H9 (cell line): ENCODE results near the gene ASCC3. TPM values are rescaled to one million over a fixed set of nuclear protein-coding genes. Genes with fewer than 3 reads are reported as not detected.

Source experiments
- DNase-seq: peaks from one replicate; pipeline ENCODE4 v3.0.0-alpha.2; 2017
- H2AFZ ChIP-seq: one replicate; pipeline ENCODE4 v1.6.1; 2013; ENCODE audit warnings: mild to moderate bottlenecking, low read length, control low read depth, moderate library complexity
- H2AK5ac ChIP-seq: 2 replicates; pipeline ENCODE4 v1.6.1; 2013; ENCODE audit warnings: low read length, control low read depth, mixed read lengths; ENCODE audit not compliant: insufficient read length
- H2BK120ac ChIP-seq: one replicate; pipeline ENCODE4 v1.6.1; 2013; ENCODE audit warnings: low read depth, mild to moderate bottlenecking, low read length, control low read depth, inconsistent platforms; ENCODE audit not compliant: poor library complexity, severe bottlenecking
- H2BK12ac ChIP-seq: 2 replicates; pipeline ENCODE4 v1.6.1; 2013; ENCODE audit warnings: low read length, control low read depth, mixed read lengths, low read depth; ENCODE audit not compliant: insufficient read length
- H2BK15ac ChIP-seq: 2 replicates; pipeline ENCODE4 v1.6.1; 2013; ENCODE audit warnings: low read depth, low read length, control low read depth
- H2BK20ac ChIP-seq: one replicate; pipeline ENCODE4 v1.6.1; 2013; ENCODE audit warnings: low read depth, mild to moderate bottlenecking, low read length, control low read depth, inconsistent platforms; ENCODE audit not compliant: poor library complexity, severe bottlenecking
- H2BK5ac ChIP-seq: 2 replicates; pipeline ENCODE4 v1.6.1; 2013; ENCODE audit warnings: low read length, control low read depth, mixed read lengths; ENCODE audit not compliant: insufficient read length
- H3K14ac ChIP-seq: 2 replicates; pipeline ENCODE4 v1.6.1; 2013; ENCODE audit warnings: low read length, control low read depth; ENCODE audit not compliant: insufficient read depth
- H3K18ac ChIP-seq: 2 replicates; pipeline ENCODE4 v1.6.1; 2013; ENCODE audit warnings: low read depth, mild to moderate bottlenecking, mixed read lengths, low read length, control low read depth; ENCODE audit not compliant: insufficient read length
- H3K23ac ChIP-seq: 2 replicates; pipeline ENCODE4 v1.6.1; 2013; ENCODE audit warnings: low read length, control low read depth, mixed read lengths, low read depth; ENCODE audit not compliant: insufficient read length
- H3K23me2 ChIP-seq: 2 replicates; pipeline ENCODE4 v1.6.1; 2013; ENCODE audit warnings: low read depth, mild to moderate bottlenecking, mixed read lengths, low read length, control low read depth; ENCODE audit not compliant: insufficient read length, poor library complexity, severe bottlenecking
- H3K27ac ChIP-seq: 2 replicates; pipeline ENCODE4 v1.5.1; 2013; ENCODE audit warnings: low read length, control low read depth, mixed read lengths, low read depth; ENCODE audit not compliant: insufficient read length
- H3K27me3 ChIP-seq: 2 replicates; pipeline ENCODE4 v1.6.1; 2013; ENCODE audit warnings: low read length, control low read depth, inconsistent platforms; ENCODE audit not compliant: insufficient read depth
- H3K4ac ChIP-seq: 2 replicates; pipeline ENCODE4 v1.6.1; 2013; ENCODE audit warnings: low read depth, mild to moderate bottlenecking, control low read depth, inconsistent platforms, low read length, moderate library complexity
- H3K4me1 ChIP-seq: 2 replicates; pipeline ENCODE4 v1.6.1; 2013; ENCODE audit warnings: low read length, control low read depth, inconsistent platforms; ENCODE audit not compliant: insufficient read depth
- H3K4me2 ChIP-seq: 2 replicates; pipeline ENCODE4 v1.6.1; 2013; ENCODE audit warnings: low read length, control low read depth, mixed read lengths; ENCODE audit not compliant: insufficient read length, insufficient read depth
- H3K56ac ChIP-seq: 2 replicates; pipeline ENCODE4 v1.6.1; 2013; ENCODE audit warnings: low read depth, mild to moderate bottlenecking, mixed read lengths, low read length, control low read depth; ENCODE audit not compliant: insufficient read length
- H3K79me1 ChIP-seq: 2 replicates; pipeline ENCODE4 v1.6.1; 2013; ENCODE audit warnings: low read depth, mild to moderate bottlenecking, moderate library complexity, low read length, control low read depth, inconsistent platforms; ENCODE audit not compliant: insufficient read depth, poor library complexity, severe bottlenecking
- H3K79me2 ChIP-seq: 2 replicates; pipeline ENCODE4 v1.6.1; 2013; ENCODE audit warnings: low read length, control low read depth, inconsistent platforms; ENCODE audit not compliant: insufficient read depth
- H3K9ac ChIP-seq: 2 replicates; pipeline ENCODE4 v1.6.1; 2013; ENCODE audit warnings: low read length, control low read depth, mixed read lengths; ENCODE audit not compliant: insufficient read length; ENCODE audit errors: extremely low read depth
- H3K9me3 ChIP-seq: one replicate; pipeline ENCODE4 v1.6.1; 2013; ENCODE audit warnings: low read depth, low read length, inconsistent platforms; ENCODE audit not compliant: control insufficient read depth
- H3T11ph ChIP-seq: one replicate; pipeline ENCODE4 v1.6.1; 2013; ENCODE audit warnings: mild to moderate bottlenecking, low read length, control low read depth, inconsistent platforms
- H4K20me1 ChIP-seq: one replicate; pipeline ENCODE4 v1.6.1; 2013; ENCODE audit not compliant: control insufficient read depth, insufficient read length, insufficient read depth
- H4K5ac ChIP-seq: 2 replicates; pipeline ENCODE4 v1.6.1; 2013; ENCODE audit warnings: low read depth, mild to moderate bottlenecking, mixed read lengths, low read length, control low read depth; ENCODE audit not compliant: insufficient read length
- H4K8ac ChIP-seq: replicated peaks from 2 replicates; pipeline ENCODE4 v1.6.1; 2013; ENCODE audit warnings: low read length, control low read depth, mixed read lengths, low read depth; ENCODE audit not compliant: insufficient read length
- H4K91ac ChIP-seq: 2 replicates; pipeline ENCODE4 v1.6.1; 2013; ENCODE audit warnings: low read depth, mild to moderate bottlenecking, moderate library complexity, mixed read lengths, low read length, control low read depth; ENCODE audit not compliant: insufficient read length
- H3K27ac Mint-ChIP-seq, 3 experiments: 2 replicates in 2 of 3; 3 replicates in 1 of 3; pipeline ENCODE4 v1.8.0; 2020 to 2021; ENCODE audit warnings: mixed read lengths in 3 of 3, mild to moderate bottlenecking in 1 of 3, moderate library complexity in 1 of 3
- H3K27me3 Mint-ChIP-seq: 2 replicates; pipeline ENCODE4 v1.8.0; 2021; ENCODE audit warnings: low read depth, mild to moderate bottlenecking, moderate library complexity, mixed read lengths
- H3K36me3 Mint-ChIP-seq, 3 experiments: 2 replicates in 2 of 3; 3 replicates in 1 of 3; pipeline ENCODE4 v1.8.0; 2020 to 2021; ENCODE audit warnings: low read depth in 3 of 3, mixed read lengths in 3 of 3; ENCODE audit not compliant: insufficient read depth in 1 of 3
- H3K4me1 Mint-ChIP-seq, 2 experiments: 2 replicates each; pipeline ENCODE4 v1.8.0; 2020; ENCODE audit warnings: mixed read lengths in 2 of 2
- H3K4me3 Mint-ChIP-seq, 2 experiments: 2 replicates in 1 of 2; 3 replicates in 1 of 2; pipeline ENCODE4 v1.8.0; 2020 to 2021; ENCODE audit warnings: mild to moderate bottlenecking in 2 of 2, mixed read lengths in 2 of 2, moderate library complexity in 1 of 2
- H3K9me3 Mint-ChIP-seq, 2 experiments: 2 replicates in 1 of 2; 3 replicates in 1 of 2; pipeline ENCODE4 v1.8.0; 2020; ENCODE audit warnings: mild to moderate bottlenecking in 2 of 2, mixed read lengths in 2 of 2, moderate library complexity in 1 of 2
- WGBS: extraction: QIAGEN DNeasy Blood & Tissue Kit; methylation state at CpG from one replicate; pipeline ENCODE4 v1.1.7; 2013; ENCODE audit warnings: missing lambda C conversion rate, low lambda C conversion rate, mixed read lengths; ENCODE audit not compliant: insufficient read length; ENCODE audit errors: extremely low coverage; 5-methylcytosine and 5-hydroxymethylcytosine counted together
- total RNA-seq: library from RNA; stranded (reverse); gene quantifications from 2 replicates; pipeline ENCODE4 v1.2.1, GENCODE V29; 2021
- TF ChIP-seq, protein P1 (sequence below): fragments of 200-600 bp; sonication (generic); conservative IDR thresholded peaks from 3 replicates; pipeline ENCODE4 v1.8.0; 2021; ENCODE audit warnings: antibody characterized with exemption, mild to moderate bottlenecking

Gene ASCC3
- total RNA-seq, 1 experiment from 2014 or later: 63.8 TPM

DNA sequence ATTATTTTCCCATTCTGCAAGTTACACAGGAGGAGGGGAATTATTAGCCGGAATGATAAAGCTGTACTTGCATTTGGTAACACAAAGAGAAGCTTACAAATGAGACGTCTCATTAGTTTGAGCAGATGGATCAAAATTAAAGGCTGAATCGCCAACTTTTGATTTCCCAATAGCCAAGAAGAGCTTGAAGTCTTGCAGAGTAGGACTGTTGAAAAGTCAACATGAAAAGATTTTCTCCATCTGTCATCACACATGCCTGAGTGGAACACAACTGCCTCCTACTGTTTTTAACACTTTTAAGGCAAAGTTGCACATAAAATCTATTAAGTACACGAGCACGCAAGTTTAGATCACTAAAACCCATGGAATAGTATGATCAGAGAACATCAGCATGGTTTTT, 176.2 kb downstream of the ASCC3 start:
- Histone ChIP-seq H4K20me1 (no peaks in the 10 kb centered on the region), H3K18ac (no peak overlapping the region), H4K91ac (no peak overlapping the region), H2BK15ac (no peak overlapping the region), H2BK20ac (no peak overlapping the region), H3K4me1 (no peaks in the 10 kb centered on the region), H4K5ac (no peak overlapping the region), H3K9me3 (no peaks in the 10 kb centered on the region), H3K23ac (no peak overlapping the region), H3K27ac (no peak overlapping the region), H3T11ph (no peak overlapping the region), H3K27me3 (no peaks in the 10 kb centered on the region), H2AFZ (no peak overlapping the region), H2AK5ac (no peak overlapping the region), H2BK120ac (no peak overlapping the region), H2BK5ac (no peak overlapping the region), H4K8ac (no peak overlapping the region), H2BK12ac (no peak overlapping the region), H3K79me1 (no peaks in the 10 kb centered on the region), H3K4ac (no peak overlapping the region), H3K14ac (no peak overlapping the region), H3K4me2 (no peak overlapping the region), H3K9ac (no peak overlapping the region), H3K79me2 (no peaks in the 10 kb centered on the region), H3K56ac (no peak overlapping the region), H3K23me2 (no peaks in the 10 kb centered on the region)
- TF ChIP-seq, protein P1, sequence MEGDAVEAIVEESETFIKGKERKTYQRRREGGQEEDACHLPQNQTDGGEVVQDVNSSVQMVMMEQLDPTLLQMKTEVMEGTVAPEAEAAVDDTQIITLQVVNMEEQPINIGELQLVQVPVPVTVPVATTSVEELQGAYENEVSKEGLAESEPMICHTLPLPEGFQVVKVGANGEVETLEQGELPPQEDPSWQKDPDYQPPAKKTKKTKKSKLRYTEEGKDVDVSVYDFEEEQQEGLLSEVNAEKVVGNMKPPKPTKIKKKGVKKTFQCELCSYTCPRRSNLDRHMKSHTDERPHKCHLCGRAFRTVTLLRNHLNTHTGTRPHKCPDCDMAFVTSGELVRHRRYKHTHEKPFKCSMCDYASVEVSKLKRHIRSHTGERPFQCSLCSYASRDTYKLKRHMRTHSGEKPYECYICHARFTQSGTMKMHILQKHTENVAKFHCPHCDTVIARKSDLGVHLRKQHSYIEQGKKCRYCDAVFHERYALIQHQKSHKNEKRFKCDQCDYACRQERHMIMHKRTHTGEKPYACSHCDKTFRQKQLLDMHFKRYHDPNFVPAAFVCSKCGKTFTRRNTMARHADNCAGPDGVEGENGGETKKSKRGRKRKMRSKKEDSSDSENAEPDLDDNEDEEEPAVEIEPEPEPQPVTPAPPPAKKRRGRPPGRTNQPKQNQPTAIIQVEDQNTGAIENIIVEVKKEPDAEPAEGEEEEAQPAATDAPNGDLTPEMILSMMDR: no peak
- Mint-ChIP-seq H3K27ac (no peak overlapping the region), H3K4me1 (no peaks in the 10 kb centered on the region), H3K9me3 (peaks cover 17% of the 10 kb centered on the region in 2 experiments), H3K4me3 (no peak overlapping the region), H3K36me3 (peaks cover 20 to 34% (median 31%) of the 10 kb centered on the region in 3 experiments), H3K27me3 (no peaks in the 10 kb centered on the region)
- WGBS: no CpG with 5 or more reads among the region's 5 CpGs
- DNase-seq: no peak
